ENCODE results near the gene ESR1. TPM values are rescaled to one million over a fixed set of nuclear protein-coding genes. Genes with fewer than 3 reads are reported as not detected.
"Not testable (repeated sequence)": the region's sequence is repeated elsewhere in the genome, so short reads cannot be mapped to it uniquely, and the experiment has no call there.

ESR1 gene
- total RNA-seq, 1 donor from 2014 or later = 0.72 TPM

- DNase-seq = no peak
Observed at GRCh38 chr6:151813858-151814257, 6.4 kb downstream of the ESR1 start.

GRCh38 chr6:151814614-151815013 lies 7.1 kb downstream of the ESR1 start:
- DNase-seq = no peak

DNA sequence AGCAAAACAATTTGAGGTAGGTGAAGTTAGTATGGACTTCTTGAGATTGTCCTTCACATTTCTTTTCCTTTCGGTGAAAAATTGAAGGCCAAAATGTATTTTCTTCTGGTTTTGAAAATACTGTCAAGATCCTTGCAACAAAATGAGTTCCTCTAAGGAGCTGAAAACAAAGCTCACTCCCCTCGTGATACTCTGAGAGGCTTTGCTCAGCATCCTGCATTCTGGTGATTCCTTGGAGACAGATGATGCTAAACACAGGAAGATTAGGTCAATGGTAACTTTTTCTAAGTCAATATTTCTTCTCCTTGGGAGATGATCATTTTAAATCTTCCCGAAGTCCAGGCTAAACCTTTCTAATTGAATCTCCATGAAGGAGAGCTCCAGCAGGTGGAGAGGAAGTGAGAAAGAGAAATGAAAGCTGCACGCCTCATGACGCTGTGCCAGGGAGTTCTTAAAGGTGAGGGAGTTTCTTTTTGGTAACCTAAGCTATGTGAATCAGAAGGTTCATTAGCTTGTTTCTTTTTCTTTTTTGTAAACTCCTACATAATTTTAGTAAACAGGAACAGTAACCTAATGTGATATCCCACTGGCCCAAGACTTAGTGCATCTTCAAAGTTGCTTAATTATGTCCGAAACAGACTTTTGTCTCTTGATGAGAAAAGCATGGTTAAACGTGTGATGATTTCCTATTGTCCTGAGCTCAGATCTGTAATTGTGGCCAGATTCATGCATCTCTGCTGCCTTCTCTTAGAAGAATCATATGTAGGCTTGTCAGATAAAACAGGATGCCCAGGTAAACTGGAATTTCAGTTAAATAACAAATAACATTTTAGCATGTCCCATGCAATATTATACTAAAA lies 15.0 kb downstream of the ESR1 start:
- DNase-seq = no peak

DNA sequence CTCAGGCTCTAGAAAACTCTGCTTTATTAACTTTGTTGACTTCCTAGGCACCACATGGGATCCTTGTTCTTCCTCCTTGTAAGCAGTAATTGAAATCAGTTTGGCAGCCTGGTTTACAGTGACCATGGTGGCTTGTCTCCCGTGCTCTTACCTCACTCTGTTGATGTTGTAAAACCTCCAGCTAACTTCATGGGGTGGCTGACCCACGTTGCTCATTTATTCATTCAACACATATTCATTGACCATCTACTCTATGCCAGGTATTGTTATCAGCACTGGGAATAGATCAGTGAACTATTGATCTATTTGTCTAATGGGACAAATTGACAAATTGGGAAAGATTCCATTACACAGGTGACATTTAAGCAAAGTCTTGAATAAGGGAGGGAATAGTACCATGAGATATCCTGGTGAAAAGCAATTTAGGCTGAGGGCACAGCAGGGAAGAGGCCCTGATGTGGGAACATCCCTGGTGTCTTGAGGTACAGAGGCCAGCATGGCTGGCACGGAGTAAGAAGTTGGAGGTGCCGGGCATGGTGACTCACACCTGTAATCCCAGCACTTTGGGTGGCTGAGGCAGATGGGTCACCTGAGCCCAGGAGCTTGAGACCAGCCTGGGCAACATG lies 19.1 kb downstream of the ESR1 start:
- no peak for DNase-seq

GRCh38 chr6:151832710-151833109 lies 25.2 kb downstream of the ESR1 start:
- DNase-seq = no peak

DNA sequence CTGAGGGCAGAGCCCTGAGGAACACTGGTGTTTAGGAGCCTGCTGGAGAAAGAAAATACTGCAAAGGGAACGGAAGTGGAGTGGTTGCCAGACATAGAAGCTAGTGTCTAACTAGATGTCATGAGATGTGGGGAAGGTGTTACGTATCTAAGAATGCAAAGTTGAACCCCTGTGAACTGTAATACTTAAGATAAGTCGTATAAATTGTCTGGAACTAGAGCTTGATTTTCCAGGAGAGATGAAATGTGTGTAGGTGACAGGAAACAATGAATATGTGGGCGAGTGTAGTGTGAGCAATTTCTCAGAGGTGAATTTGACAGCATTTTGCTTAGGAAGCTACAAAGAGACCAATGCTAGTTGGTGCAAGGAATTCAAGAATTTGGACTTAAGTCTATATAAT lies 27.9 kb downstream of the ESR1 start:
- DNase-seq = no peak

DNA sequence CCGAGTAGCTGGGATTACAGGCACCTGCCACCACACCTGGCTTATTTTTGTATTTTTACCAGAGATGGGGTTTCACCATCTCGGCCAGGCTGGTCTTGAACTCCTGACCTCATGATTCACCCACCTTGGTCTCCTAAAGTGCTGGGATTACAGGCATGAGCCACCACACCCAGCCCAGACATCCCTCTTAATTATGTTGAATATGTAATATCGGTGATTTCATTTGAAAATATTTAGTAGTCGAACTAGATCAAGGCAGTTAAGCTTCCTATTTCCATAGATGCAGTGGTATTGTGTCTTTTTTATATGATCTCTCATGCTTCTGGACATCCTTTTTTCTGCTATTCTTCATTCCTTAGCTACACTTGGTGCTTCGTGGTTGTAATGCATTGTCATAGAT lies 29.7 kb downstream of the ESR1 start:
- no peak for DNase-seq

DNA sequence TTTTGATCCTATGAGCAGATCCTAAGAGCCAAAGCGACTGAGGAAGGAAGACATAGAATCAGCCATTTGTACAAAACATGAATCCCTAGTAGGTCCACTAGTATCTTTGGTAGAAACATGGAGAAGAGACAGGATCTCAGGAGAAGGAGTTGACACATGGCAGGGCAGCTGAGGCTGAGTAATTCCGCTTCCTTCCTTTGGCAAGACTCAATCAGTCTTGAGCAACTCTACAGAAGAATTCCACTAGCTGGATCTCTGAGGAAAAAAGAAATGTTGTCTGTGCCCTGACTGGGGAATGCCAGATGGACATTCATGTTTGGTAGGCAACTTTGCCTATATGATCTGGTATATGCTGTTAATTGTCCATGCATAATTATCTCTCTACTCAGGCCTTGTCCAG lies 35.3 kb downstream of the ESR1 start:
- no peak for DNase-seq

DNA sequence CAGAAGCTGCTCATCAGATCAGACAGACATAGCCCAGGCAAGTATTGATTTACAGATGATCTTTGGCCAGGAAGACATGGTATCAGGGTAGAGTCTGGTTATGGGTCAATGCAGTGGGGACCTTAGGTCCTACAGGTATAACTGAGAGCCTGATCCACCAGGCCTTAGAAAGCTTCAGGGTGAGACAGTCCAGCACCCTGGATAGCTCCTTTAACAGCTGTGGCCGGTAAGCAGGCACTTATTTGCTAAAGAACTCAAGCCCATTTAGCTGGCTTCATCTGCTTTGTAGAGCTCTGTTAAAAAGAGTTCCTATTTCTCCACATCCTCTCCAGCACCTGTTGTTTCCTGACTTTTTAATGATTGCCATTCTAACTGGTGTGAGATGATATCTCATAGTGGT lies 39.6 kb downstream of the ESR1 start:
- peak; percentile 66 for DNase-seq

- no peak for DNase-seq
Observed at GRCh38 chr6:151850479-151851003, 43.1 kb downstream of the ESR1 start.

GRCh38 chr6:151858294-151858693 lies 50.8 kb downstream of the ESR1 start:
- no peak for DNase-seq

- DNase-seq = no peak
Observed at GRCh38 chr6:151862461-151862860, 55.0 kb downstream of the ESR1 start.

GRCh38 chr6:151867361-151867869 lies 59.9 kb downstream of the ESR1 start:
- not testable (repeated sequence) for DNase-seq

DNA sequence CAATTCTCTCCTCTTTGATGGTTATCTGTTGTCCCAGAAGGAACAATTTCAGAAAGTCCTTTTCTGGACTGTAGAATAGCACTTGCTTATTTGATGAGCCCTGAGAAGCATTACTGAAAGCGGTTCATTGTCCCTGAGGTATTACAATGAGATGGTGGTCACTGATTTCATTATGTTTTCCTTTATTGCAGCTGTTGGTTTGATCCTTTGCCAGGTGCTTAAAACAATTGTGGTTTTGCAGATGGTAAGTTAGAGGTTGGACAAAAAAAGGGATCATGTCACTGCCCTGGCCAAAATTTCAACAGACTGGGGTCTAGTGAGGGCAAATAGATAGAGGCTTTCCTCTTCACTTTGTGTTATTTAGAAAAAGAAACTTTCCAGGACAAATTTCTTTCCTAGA lies 61.9 kb downstream of the ESR1 start:
- peak; percentile 49 for DNase-seq

DNA sequence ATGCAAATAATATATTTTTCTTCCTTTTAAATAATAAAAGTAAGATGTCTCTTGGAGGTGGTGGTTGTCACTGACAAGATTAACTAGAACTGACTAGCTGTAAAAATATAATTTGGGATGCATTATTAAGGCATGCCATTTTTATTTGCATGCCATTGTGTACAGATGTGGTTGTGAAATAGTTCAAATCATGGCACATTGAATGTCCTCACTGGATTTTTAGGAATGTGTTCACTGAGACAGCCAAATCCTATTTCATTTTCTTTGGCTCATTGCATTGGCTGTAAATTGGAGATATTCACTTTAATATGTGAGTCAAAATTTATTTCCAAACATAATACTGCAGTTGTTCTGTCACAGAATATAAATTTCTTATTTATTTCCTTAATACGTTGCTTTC lies 62.3 kb downstream of the ESR1 start:
- DNase-seq = peak; percentile 24

GRCh38 chr6:151870375-151870774 lies 62.9 kb downstream of the ESR1 start:
- no peak for DNase-seq

- DNase-seq = no peak
Observed at GRCh38 chr6:151875524-151875923, 68.0 kb downstream of the ESR1 start.

- DNase-seq = peak; percentile 64
Observed at GRCh38 chr6:151876122-151876521, 68.6 kb downstream of the ESR1 start.

DNA sequence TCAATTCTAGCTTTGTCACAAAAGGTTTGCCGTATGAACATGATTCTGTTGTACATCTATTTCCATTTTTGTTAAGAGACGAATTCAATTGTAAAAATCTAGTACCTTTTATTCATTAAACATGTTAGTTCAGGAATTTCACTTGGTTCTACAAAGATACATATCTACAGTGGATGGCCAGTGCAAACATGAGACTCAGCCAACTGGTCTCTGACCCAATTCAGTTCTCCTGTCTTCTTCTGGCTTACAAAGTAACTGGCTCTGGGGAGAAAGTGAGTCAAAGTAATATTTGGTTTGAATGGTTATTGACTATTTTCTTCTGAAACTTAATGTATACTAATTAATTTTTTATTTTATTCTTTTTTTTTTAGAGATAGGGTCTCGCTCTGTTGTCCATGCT lies 70.0 kb downstream of the ESR1 start:
- no peak for DNase-seq

DNA sequence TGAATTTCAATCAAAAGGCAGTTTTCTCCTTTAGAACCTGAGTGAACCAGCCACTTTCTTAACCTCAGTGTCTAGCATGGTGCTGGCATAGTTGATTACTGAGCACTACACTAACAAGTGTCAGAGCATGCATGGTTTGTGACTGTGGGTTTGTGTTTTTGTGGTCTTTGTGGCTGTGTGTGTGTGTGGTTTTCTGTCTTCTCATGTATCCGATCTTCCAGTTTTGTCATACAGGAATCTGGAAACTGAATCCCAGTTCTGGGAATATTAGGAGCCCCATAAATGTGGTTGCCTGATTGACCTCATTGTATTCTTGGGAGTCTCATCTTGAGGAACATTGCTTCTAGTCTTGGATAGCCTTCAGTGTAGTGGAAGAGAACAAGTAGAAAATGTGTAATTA lies 73.7 kb downstream of the ESR1 start:
- DNase-seq = no peak

- DNase-seq = no peak
Observed at GRCh38 chr6:151882206-151882605, 74.7 kb downstream of the ESR1 start.

GRCh38 chr6:151885234-151885633 lies 77.8 kb downstream of the ESR1 start:
- no peak for DNase-seq

- no peak for DNase-seq
Observed at GRCh38 chr6:151891524-151891923, 84.0 kb downstream of the ESR1 start.
